Left colon (tissue), 2 donors: ENCODE measurements around the gene ANKUB1. TPM values are rescaled to one million over a fixed set of nuclear protein-coding genes. Genes with fewer than 3 reads are reported as not detected.

Source experiments
- ATAC-seq: fragments of 200-7000 bp; cut with Tn5 transposase; one replicate; pipeline ENCODE4 v1.9.1; 2020; ENCODE audit warnings: mild to moderate bottlenecking, moderate library complexity
- DNase-seq, 2 donors: peaks; one replicate each; pipeline ENCODE4 v3.0.0-alpha.2; 2020
- intact Hi-C, 2 donors: fragments of 100-400 bp; cut with DNase I in 1 of 2; cut with micrococcal nuclease in 1 of 2; formaldehyde crosslinking; loops; one replicate each; pipeline versions ENCODE4 v1.11.2 to v1.14.0; 2022; cut with DNase I, micrococcal nuclease
- total RNA-seq, 2 donors: library from RNA; stranded (reverse); fragmentation: NEBNext Ultra II Directional; extraction: Animal tissue kit (Norgen Biotek cat#: 25700); gene quantifications; one replicate each; pipeline ENCODE4 v1.2.1, GENCODE V29; 2021
- donor health status: DM: no; HTN: no; CAD: no.
- donor health status: DM: yes; HTN: yes; CAD: no.

Gene ANKUB1
- total RNA-seq, 2 donors from 2014 or later, result not detected

GRCh38 chr3:149812606-149813366 lies 20.4 kb upstream of the ANKUB1 start, which contains the start of gene RNF13:
TSS of gene RNF13 (plus strand) at chr3:149813215. CDS start at chr3:149846027, 32,812 bp downstream.
- intact Hi-C loops, result no loop called here
- ATAC-seq, result peak; percentile 93
- peak; percentile 97 to 98 for DNase-seq

- DNase-seq, result no peak
- peak; percentile 2 for ATAC-seq
- intact Hi-C loops, result no loop called here
Measured at GRCh38 chr3:149812165-149812605, 19.8 kb upstream of the ANKUB1 start.

- intact Hi-C loops, result no loop called here
- DNase-seq (no peak), ATAC-seq (no peak)
Measured at GRCh38 chr3:149810846-149811245, 18.5 kb upstream of the ANKUB1 start.

- intact Hi-C loops, result no loop called here
- ATAC-seq (no peak), DNase-seq (no peak)
Measured at GRCh38 chr3:149809699-149810098, 17.3 kb upstream of the ANKUB1 start.

- no peak for ATAC-seq
- peak; percentile 51 to 72 for DNase-seq
- intact Hi-C loops, result no loop called here
Measured at GRCh38 chr3:149808209-149808829, 16.0 kb upstream of the ANKUB1 start.

- ATAC-seq, result no peak
- intact Hi-C loops, result no loop called here
- DNase-seq, result no peak
Measured at GRCh38 chr3:149806171-149806778, 13.9 kb upstream of the ANKUB1 start.

GRCh38 chr3:149801639-149802038 lies 9.3 kb upstream of the ANKUB1 start:
- no peak for ATAC-seq
- no peak for DNase-seq
- intact Hi-C loops, result no loop called here

- no peak for ATAC-seq
- intact Hi-C loops, result no loop called here
- DNase-seq, result no peak
Measured at GRCh38 chr3:149801195-149801594, 8.8 kb upstream of the ANKUB1 start.

GRCh38 chr3:149800693-149801092 lies 8.3 kb upstream of the ANKUB1 start:
- intact Hi-C loops, result no loop called here
- no peak for DNase-seq
- ATAC-seq, result no peak

- intact Hi-C loops, result no loop called here
- DNase-seq (no peak), ATAC-seq (no peak)
Measured at GRCh38 chr3:149796026-149796425, 3.7 kb upstream of the ANKUB1 start.

GRCh38 chr3:149790698-149791097 lies 1.7 kb downstream of the ANKUB1 start:
- intact Hi-C loops, result no loop called here
- ATAC-seq, result no peak
- no peak for DNase-seq

GRCh38 chr3:149790268-149790667 lies 2.1 kb downstream of the ANKUB1 start:
- no peak for ATAC-seq
- DNase-seq, result no peak
- intact Hi-C loops, result no loop called here

GRCh38 chr3:149784064-149784704 lies 8.2 kb downstream of the ANKUB1 start:
- DNase-seq (no peak), ATAC-seq (no peak)
- intact Hi-C loops, result no loop called here

GRCh38 chr3:149783576-149783975 lies 8.8 kb downstream of the ANKUB1 start:
- intact Hi-C loops, result no loop called here
- no peak for DNase-seq
- ATAC-seq, result no peak

GRCh38 chr3:149781741-149782140 lies 10.6 kb downstream of the ANKUB1 start:
- intact Hi-C loops, result no loop called here
- DNase-seq (no peak), ATAC-seq (no peak)

- intact Hi-C loops, result no loop called here
- DNase-seq, result no peak
- ATAC-seq, result no peak
Measured at GRCh38 chr3:149781211-149781610, 11.1 kb downstream of the ANKUB1 start.

GRCh38 chr3:149777414-149778214 lies 14.7 kb downstream of the ANKUB1 start:
- intact Hi-C loops, result no loop called here
- DNase-seq (no peak), ATAC-seq (no peak)

- DNase-seq, result no peak
- intact Hi-C loops, result no loop called here
- ATAC-seq, result no peak
Measured at GRCh38 chr3:149776170-149776569, 16.2 kb downstream of the ANKUB1 start.

- ATAC-seq (no peak), DNase-seq (no peak)
- intact Hi-C loops, result loop anchor here in 1 of 2 donors (5.0 kb wide), 1 partner anchor 276 kb away; no protein-coding TSS in a partner anchor
Measured at GRCh38 chr3:149772861-149773260, 19.5 kb downstream of the ANKUB1 start.
